Measurements from ENCODE around the gene SYNGR1.

The SYNGR1 gene

DNA sequence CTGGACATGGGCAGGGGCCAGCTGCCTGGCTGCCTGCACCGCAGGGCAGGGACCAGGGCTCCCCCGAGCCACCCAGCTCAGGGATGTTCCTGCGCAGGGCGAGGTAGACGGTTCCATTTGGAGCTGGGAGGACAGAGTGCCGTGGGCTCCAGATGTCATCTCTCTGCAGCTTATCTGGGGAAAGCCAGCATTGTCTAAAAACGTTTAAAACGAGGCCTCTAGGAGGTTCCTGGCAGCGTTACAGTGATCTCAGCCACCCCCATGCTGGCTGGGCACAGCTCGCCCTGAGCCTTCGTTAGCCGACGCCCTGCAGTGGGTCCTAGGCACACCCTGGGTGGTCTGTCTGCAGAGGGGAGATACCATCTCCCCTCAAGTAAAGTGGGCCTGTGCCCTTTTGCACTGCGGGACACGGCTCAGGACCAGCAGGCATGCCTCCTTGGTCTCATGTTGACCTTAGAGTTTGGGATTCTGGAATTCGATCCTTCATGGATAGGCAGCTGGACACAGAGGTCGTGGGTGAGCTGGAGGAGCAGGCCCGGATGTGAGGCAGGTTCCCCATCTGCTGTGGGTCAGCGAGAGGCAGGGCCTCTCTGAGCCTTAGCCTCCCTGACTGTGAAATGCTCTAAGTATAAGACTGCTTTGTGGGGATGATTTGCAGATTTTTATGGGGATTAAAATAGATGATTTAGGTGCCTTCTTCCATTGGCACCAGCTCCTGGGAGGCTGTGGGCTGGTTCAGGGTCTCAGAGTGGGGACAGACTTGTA, 14.1 kb downstream of the SYNGR1 start:
- Mint-ChIP-seq H3K4me1 (peaks cover 59% of the 10 kb centered on the region), H3K36me3 (ENCODE audit: low read depth) (peaks cover 10% of the 10 kb centered on the region), H3K27me3 (ENCODE audit: low read depth, poor library complexity) (peaks cover 10% of the 10 kb centered on the region), H3K27ac (no peak overlapping the region), H3K4me3 (no peak overlapping the region), H3K9me3 (peaks cover 3% of the 10 kb centered on the region)
- DNase-seq = peak; percentile 30
- TF ChIP-seq CTCF (IDR thresholded peaks at IDR 0.05) = no peak

DNA sequence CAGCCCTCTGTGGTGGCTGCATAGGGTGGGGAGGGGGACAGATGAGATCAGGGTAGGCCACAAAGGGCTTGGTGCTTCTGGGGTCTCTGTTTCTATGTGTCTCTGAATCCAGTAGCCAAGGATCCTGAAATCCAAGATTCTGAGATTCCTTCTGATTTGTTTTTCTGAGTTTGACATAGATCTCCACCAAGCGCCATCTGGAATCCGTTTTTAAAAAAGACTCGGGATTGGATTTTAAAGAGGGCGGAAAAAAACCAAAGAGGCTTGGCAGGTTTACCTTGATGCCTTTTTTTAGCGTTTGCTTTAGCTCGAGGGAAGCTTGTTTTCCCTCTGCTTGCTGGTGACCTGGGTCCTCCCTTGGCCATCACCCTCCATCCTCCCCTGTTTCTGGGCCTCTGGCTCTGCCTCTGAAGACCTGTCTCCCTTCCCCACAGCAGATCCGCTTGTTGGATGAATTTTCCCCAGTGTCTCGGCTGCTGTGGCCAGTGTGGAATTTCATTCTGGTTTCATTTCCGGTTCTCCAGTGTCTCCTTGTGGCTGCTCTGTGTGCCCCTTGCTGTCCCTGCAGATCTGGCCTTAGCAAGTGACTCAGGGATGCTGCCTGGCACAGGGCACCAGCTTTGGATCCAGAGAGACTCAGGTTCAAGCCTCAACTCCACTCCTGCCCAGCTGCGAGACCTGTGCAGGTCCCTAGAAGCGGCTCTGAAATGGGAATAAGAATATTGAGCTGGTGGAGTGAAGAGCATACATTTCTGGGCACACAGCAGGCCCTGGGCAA, 15.1 kb downstream of the SYNGR1 start:
- Mint-ChIP-seq H3K4me3 (peak overlapping the region; percentile 9), H3K4me1 (peaks cover 55% of the 10 kb centered on the region), H3K9me3 (no peaks in the 10 kb centered on the region), H3K27me3 (ENCODE audit: low read depth, poor library complexity) (peaks cover 10% of the 10 kb centered on the region), H3K27ac (peak overlapping the region; percentile 24), H3K36me3 (ENCODE audit: low read depth) (peaks cover 5% of the 10 kb centered on the region)
- DNase-seq = no peak
- no peak for TF ChIP-seq CTCF (IDR thresholded peaks at IDR 0.05)

GRCh38 chr22:39365492-39365780, 15.6 kb downstream of the SYNGR1 start:
- H3K27me3 Mint-ChIP-seq (ENCODE audit: low read depth, poor library complexity) = peaks cover 10% of the 10 kb centered on the region
- no peak for DNase-seq
- no peak overlapping the region for H3K27ac Mint-ChIP-seq
- no peak overlapping the region for H3K4me3 Mint-ChIP-seq
- H3K4me1 Mint-ChIP-seq = peaks cover 50% of the 10 kb centered on the region
- H3K9me3 Mint-ChIP-seq = no peaks in the 10 kb centered on the region
- no peaks in the 10 kb centered on the region for H3K36me3 Mint-ChIP-seq (ENCODE audit: low read depth)
- TF ChIP-seq CTCF (IDR thresholded peaks at IDR 0.05) = no peak

GRCh38 chr22:39367035-39367434, 17.2 kb downstream of the SYNGR1 start:
- TF ChIP-seq CTCF (IDR thresholded peaks at IDR 0.05) = no peak
- peaks cover 41% of the 10 kb centered on the region for H3K4me1 Mint-ChIP-seq
- H3K4me3 Mint-ChIP-seq = no peak overlapping the region
- H3K27me3 Mint-ChIP-seq (ENCODE audit: low read depth, poor library complexity) = peaks cover 3% of the 10 kb centered on the region
- peaks cover 5% of the 10 kb centered on the region for H3K9me3 Mint-ChIP-seq
- no peak for DNase-seq
- H3K36me3 Mint-ChIP-seq (ENCODE audit: low read depth) = peaks cover 4% of the 10 kb centered on the region
- no peak overlapping the region for H3K27ac Mint-ChIP-seq

- Mint-ChIP-seq H3K36me3 (ENCODE audit: low read depth) (peaks cover 4% of the 10 kb centered on the region), H3K4me1 (peaks cover 29% of the 10 kb centered on the region), H3K9me3 (peaks cover 9% of the 10 kb centered on the region), H3K4me3 (no peak overlapping the region), H3K27ac (peak overlapping the region; percentile 39), H3K27me3 (ENCODE audit: low read depth, poor library complexity) (no peaks in the 10 kb centered on the region)
- no peak for TF ChIP-seq CTCF (IDR thresholded peaks at IDR 0.05)
- no peak for DNase-seq
Observed at GRCh38 chr22:39368461-39368911, 18.7 kb downstream of the SYNGR1 start.
